Common myeloid progenitor, CD34-positive (primary cell): Measurements from ENCODE around the gene SLC47A2.
A peak's percentile ranks its signal among the peaks of the same experiment; 100 is the strongest.

ENCODE experiments used
- CTCF ChIA-PET: fragments of 350-600 bp; sonication (Branson Sonifier 250); formaldehyde crosslinking; loops from one replicate; lab custom pipeline; 2021; ENCODE audit warnings: antibody characterized with exemption; lab: Charles Lee
- POLR2A ChIA-PET: fragments of 350-600 bp; sonication (Branson Sonifier 250); formaldehyde crosslinking; loops from one replicate; lab custom pipeline; 2021; ENCODE audit warnings: antibody characterized with exemption; lab: Charles Lee
- DNase-seq, 3 donors: peaks; one replicate each; pipeline versions ENCODE4 v3.0.0 to v3.0.0-alpha.2; 2013
- H3K27ac ChIP-seq, 2 experiments: 1 replicate in 1 of 2; 2 replicates in 1 of 2; pipeline ENCODE4 v1.7.0; 2013; ENCODE audit warnings: inconsistent platforms in 2 of 2, low read length in 2 of 2, mild to moderate bottlenecking in 2 of 2, low read depth in 1 of 2, moderate library complexity in 1 of 2; ENCODE audit not compliant: severe bottlenecking in 2 of 2, insufficient read depth in 1 of 2, poor library complexity in 1 of 2
- H3K27me3 ChIP-seq, 5 experiments: replicated peaks in 2 of 5; 1 replicate in 3 of 5; 2 replicates in 2 of 5; pipeline versions ENCODE4 v1.6.1 to v1.7.0; 2013; ENCODE audit warnings: low read length in 4 of 5, mild to moderate bottlenecking in 2 of 5, moderate library complexity in 2 of 5, inconsistent platforms in 1 of 5; ENCODE audit not compliant: insufficient read depth in 5 of 5, control insufficient read depth in 4 of 5
- H3K36me3 ChIP-seq, 4 experiments: 1 replicate in 2 of 4; 2 replicates in 2 of 4; pipeline versions ENCODE4 v1.6.1 to v1.7.0; 2013; ENCODE audit warnings: low read length in 3 of 4, control low read depth in 1 of 4, mild to moderate bottlenecking in 1 of 4; ENCODE audit not compliant: control insufficient read depth in 4 of 4, insufficient read depth in 4 of 4
- H3K4me1 ChIP-seq, 4 experiments: 1 replicate in 3 of 4; 2 replicates in 1 of 4; pipeline versions ENCODE4 v1.6.1 to v1.7.1; 2013; ENCODE audit warnings: low read length in 3 of 4, mild to moderate bottlenecking in 3 of 4, control low read depth in 1 of 4, inconsistent platforms in 1 of 4, moderate library complexity in 1 of 4; ENCODE audit not compliant: control insufficient read depth in 4 of 4, insufficient read depth in 4 of 4; ENCODE audit errors: control extremely low read depth in 1 of 4
- H3K4me3 ChIP-seq, 7 experiments: 1 replicate in 4 of 7; 2 replicates in 3 of 7; pipeline versions ENCODE4 v1.5.1 to v1.7.0; 2013; ENCODE audit warnings: mild to moderate bottlenecking in 7 of 7, low read length in 6 of 7, moderate library complexity in 6 of 7, inconsistent platforms in 2 of 7, low read depth in 2 of 7, control low read depth in 1 of 7; ENCODE audit not compliant: insufficient read depth in 4 of 7, control insufficient read depth in 1 of 7; ENCODE audit errors: extremely low read depth in 1 of 7
- H3K9me3 ChIP-seq, 5 experiments: 1 replicate in 4 of 5; 2 replicates in 1 of 5; pipeline versions ENCODE4 v1.6.1 to v1.7.1; 2013; ENCODE audit warnings: low read length in 4 of 5, mild to moderate bottlenecking in 2 of 5, inconsistent platforms in 1 of 5, low read depth in 1 of 5, moderate library complexity in 1 of 5; ENCODE audit not compliant: control insufficient read depth in 4 of 5, insufficient read depth in 2 of 5; ENCODE audit errors: control extremely low read depth in 1 of 5
- WGBS: methylation state at CpG from one replicate; pipeline ENCODE4 v1.1.5; 2013; ENCODE audit not compliant: insufficient coverage; 5-methylcytosine and 5-hydroxymethylcytosine counted together

The SLC47A2 gene

DNA sequence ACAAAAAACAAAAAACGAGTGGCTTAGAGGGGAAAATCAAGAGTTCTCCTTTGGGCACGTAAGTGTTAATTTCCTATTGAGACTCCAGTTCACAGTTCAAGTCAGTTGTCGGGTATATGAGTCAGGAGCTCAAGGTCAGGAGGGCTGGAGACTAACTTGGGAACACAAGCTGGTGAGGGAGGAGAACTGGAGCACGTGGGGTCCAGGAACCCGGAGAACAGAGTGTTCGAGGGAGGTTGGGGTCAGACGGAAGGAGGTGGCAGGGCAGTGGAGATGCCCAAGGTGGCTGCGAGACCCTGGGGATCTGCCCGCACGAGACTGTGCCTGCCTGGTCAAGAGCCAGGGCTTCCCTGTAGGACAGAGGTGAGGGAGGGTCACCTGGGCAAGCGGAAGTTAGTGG, 19.7 kb upstream of the SLC47A2 start:
- DNase-seq, result no peak
- no peaks in the 10 kb centered on the region for H3K36me3 ChIP-seq
- 91% methylated on average over 11 of the region's 11 CpGs for whole genome bisulfite sequencing
- H3K4me3 ChIP-seq, result no peak overlapping the region
- POLR2A ChIA-PET, result interaction anchor here (0.8 kb wide), 1 partner anchor 96 kb away, joined by 3 read pairs; no protein-coding TSS in a partner anchor
- CTCF ChIA-PET, result interaction anchor here (1.1 to 2.5 kb wide), 2 partner anchors 9 to 26 kb away, joined by 5 read pairs; no protein-coding TSS in a partner anchor
- H3K9me3 ChIP-seq, result no peaks in the 10 kb centered on the region
- no peaks in the 10 kb centered on the region for H3K4me1 ChIP-seq
- no peaks in the 10 kb centered on the region for H3K27me3 ChIP-seq
- no peak overlapping the region for H3K27ac ChIP-seq

DNA sequence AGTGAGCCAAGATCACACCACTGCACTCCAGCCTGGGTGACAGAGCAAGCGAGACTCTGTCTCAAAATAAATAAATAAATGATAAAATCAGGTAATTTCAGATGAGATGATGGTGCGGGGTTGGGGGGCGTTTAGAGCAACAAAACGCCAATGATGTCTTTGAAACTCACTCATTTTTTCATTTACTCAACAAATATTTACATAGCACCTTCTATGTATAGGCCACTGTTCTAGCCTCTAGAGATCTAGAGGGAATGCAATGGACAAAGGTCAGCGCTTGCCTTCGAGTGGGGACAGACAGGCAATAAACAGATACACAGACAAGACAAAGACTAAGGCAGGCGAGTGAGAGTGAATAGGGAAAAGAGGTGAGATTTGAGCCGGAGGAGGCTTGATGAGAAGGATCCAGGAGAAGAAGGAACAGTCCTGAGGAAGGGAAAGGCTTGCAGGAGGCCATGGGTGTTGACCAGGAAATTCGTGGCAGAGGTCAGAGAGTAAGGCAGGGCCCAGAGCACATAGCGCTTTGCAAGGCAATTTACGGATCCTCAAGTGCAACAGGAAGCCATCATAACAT, 17.7 kb upstream of the SLC47A2 start:
- H3K36me3 ChIP-seq, result no peaks in the 10 kb centered on the region
- H3K4me1 ChIP-seq, result no peaks in the 10 kb centered on the region
- POLR2A ChIA-PET, result no interaction called here
- H3K4me3 ChIP-seq, result no peak overlapping the region
- no peaks in the 10 kb centered on the region for H3K27me3 ChIP-seq
- 85% methylated on average over 7 of the region's 11 CpGs for WGBS
- H3K27ac ChIP-seq, result no peak overlapping the region
- no peaks in the 10 kb centered on the region for H3K9me3 ChIP-seq
- CTCF ChIA-PET, result interaction anchor here (1.1 kb wide), 1 partner anchor 9 kb away, joined by 4 read pairs; no protein-coding TSS in a partner anchor
- no peak for DNase-seq

DNA sequence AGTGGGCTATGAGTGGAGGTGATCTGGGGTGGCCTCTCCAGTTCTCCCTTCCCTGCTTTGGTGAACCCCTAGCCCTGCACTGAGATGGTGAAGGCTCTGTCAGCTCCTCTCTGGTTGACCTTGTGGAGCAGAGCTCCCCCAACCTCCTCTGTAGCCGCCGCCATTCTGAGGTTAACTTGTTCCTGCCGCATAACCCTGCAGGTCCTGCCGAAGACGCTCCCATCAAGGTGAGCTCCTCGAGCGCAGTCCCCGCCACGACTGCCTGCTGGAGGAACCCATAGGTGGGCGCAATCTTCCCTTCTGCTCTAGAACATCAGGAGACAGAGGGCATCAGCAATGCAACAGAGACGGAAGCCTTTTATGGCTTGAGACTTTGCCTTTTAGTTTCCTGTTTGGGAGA, 15.2 kb upstream of the SLC47A2 start:
- H3K4me1 ChIP-seq, result peaks cover 0 to 14% (median 8%) of the 10 kb centered on the region in 4 experiments
- CTCF ChIA-PET, result no interaction called here
- no peaks in the 10 kb centered on the region for H3K9me3 ChIP-seq
- 96% methylated on average over 10 of the region's 11 CpGs for WGBS
- DNase-seq, result no peak
- POLR2A ChIA-PET, result interaction anchor here (0.6 kb wide), 1 partner anchor 90 kb away, joined by 3 read pairs; no protein-coding TSS in a partner anchor
- no peaks in the 10 kb centered on the region for H3K36me3 ChIP-seq
- H3K27ac ChIP-seq, result no peak overlapping the region
- H3K27me3 ChIP-seq, result no peaks in the 10 kb centered on the region
- no peak overlapping the region for H3K4me3 ChIP-seq

DNA sequence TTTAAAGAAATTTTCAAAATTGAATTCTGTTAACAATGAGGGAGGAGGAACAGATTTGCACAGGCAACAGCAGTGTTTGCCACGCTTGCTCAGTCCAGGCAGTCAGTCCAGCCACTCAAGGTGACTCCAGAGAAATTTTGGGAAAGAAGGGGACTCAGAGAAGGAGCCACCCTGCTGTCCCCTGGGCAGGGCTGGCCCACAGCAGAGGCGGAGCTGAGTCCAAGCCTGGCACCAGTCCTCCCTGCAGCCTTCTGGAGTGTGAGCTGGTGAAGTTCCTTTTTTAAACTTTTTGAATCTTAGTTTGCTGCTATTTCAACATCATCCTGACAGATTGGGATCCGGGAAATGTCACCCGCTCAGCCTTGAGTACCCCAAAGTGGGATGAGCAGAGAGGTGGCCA, 14.5 kb upstream of the SLC47A2 start:
- no peak for DNase-seq
- Histone ChIP-seq H3K27me3 (no peaks in the 10 kb centered on the region), H3K27ac (no peak overlapping the region), H3K4me1 (peaks cover 0 to 14% (median 8%) of the 10 kb centered on the region in 4 experiments), H3K36me3 (no peaks in the 10 kb centered on the region), H3K4me3 (no peak overlapping the region), H3K9me3 (no peaks in the 10 kb centered on the region)
- WGBS, result 90% methylated on average over 3 of the region's 4 CpGs
- POLR2A ChIA-PET, result no interaction called here
- CTCF ChIA-PET, result no interaction called here

DNA sequence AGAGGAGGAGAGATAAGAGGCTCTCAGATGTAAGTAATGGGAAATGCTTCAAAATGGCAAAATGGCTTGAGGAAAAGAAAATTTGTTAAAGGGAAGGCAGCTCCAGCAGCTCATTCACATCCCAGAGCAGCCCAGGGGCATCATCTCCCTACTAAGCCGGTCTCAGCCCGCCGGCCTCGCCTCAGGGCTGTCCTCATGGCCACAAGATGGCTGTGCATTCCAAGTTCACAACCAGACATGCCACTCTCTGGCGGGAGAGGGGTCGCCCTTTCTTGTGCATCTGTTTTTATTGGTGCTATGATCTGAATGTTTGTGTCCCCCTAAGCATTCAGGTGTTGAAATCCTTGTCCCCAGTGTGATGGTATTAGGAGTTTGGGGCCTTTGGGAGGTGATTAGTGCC, 13.5 kb upstream of the SLC47A2 start:
- H3K27me3 ChIP-seq, result no peaks in the 10 kb centered on the region
- peaks cover 0 to 17% (median 9%) of the 10 kb centered on the region in 4 experiments for H3K4me1 ChIP-seq
- no peak overlapping the region for H3K27ac ChIP-seq
- CTCF ChIA-PET, result no interaction called here
- H3K4me3 ChIP-seq, result no peak overlapping the region
- H3K9me3 ChIP-seq, result no peaks in the 10 kb centered on the region
- POLR2A ChIA-PET, result no interaction called here
- DNase-seq, result no peak
- no peaks in the 10 kb centered on the region for H3K36me3 ChIP-seq
- 100% methylated on average over 4 of the region's 6 CpGs for WGBS

DNA sequence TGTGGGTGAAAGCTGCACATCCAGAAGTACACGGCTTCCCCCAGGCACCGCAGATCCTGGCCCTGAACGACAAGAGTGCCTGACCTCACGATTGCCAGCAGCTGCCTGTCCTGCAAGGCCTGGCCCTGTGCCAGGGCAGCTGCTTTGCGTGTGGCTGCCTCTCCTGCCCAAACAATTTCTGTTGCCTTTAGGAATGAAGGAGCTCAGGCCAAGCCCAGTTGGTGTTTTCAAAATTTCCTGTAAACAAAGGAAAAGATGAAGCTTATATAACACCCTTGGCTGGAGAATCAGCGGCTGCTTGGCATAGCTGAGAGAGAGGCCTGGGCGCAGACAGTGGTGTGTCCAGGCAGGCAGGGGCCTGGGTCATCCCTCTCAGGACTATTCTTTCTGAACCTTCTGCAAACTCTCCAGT, 11.7 kb upstream of the SLC47A2 start:
- ChIA-PET POLR2A (interaction anchor here (0.7 kb wide), 1 partner anchor 18 kb away, joined by 3 read pairs; no protein-coding TSS in a partner anchor), CTCF (interaction anchor here (1.2 to 2.8 kb wide), 3 partner anchors 9 to 38 kb away, joined by 4 to 22 read pairs (median 6); no protein-coding TSS in a partner anchor)
- H3K27ac ChIP-seq, result no peak overlapping the region
- no peak overlapping the region for H3K4me3 ChIP-seq
- H3K36me3 ChIP-seq, result no peaks in the 10 kb centered on the region
- WGBS, result 35% methylated on average over 7 of the region's 7 CpGs
- H3K4me1 ChIP-seq, result peaks cover 0 to 30% (median 18%) of the 10 kb centered on the region in 4 experiments
- H3K9me3 ChIP-seq, result no peaks in the 10 kb centered on the region
- DNase-seq, result peak in 2 of 3 donors; percentile 49 to 53
- H3K27me3 ChIP-seq, result no peaks in the 10 kb centered on the region

DNA sequence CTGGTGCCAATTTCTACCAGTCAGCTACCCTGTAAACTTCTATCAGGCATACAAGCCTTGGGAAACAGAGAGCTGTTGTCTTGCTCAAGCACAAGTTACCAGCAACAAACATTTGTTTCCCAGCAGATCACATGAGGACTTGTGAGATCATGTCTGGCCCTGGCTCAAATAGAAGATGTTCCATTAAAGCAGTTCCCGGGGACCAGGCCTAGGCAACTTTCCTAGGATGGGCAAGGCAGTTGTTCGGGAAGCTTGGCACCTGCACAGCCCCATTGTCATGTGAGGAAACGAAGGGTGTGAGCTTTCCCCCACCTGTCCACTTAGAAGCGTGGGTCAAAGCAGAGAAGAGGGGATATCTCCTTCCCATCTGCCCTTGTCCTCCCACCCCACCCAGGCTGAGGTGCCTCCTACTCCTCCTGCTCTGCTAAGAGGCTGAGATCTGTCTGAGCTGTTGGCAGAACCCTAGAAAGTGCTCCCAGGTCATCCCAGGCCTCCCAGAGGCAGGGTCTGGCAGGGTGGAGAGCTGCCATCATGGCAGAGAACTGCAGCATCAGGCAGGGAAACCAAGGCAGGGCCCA, 11.2 kb upstream of the SLC47A2 start:
- ChIA-PET POLR2A (interaction anchor here (0.7 kb wide), 1 partner anchor 18 kb away, joined by 3 read pairs; no protein-coding TSS in a partner anchor), CTCF (interaction anchor here (1.2 to 2.8 kb wide), 3 partner anchors 8 to 39 kb away, joined by 4 to 22 read pairs (median 6); no protein-coding TSS in a partner anchor)
- peak in 1 of 3 donors; percentile 12 for DNase-seq

More for the DNA sequence above, 11.2 kb upstream of the SLC47A2 start:
- Histone ChIP-seq H3K4me1 (peaks cover 0 to 30% (median 18%) of the 10 kb centered on the region in 4 experiments), H3K27ac (no peak overlapping the region), H3K9me3 (no peaks in the 10 kb centered on the region), H3K36me3 (no peaks in the 10 kb centered on the region), H3K27me3 (no peaks in the 10 kb centered on the region), H3K4me3 (no peak overlapping the region)
- 97% methylated on average over 4 of the region's 4 CpGs for WGBS
